ENCODE results near the gene UNC13A. TPM values are rescaled to one million over a fixed set of nuclear protein-coding genes. Genes with fewer than 3 reads are reported as not detected.

Gene UNC13A
- total RNA-seq, 6 experiments from 2014 or later, result 0.02 TPM; not detected in 5

DNA sequence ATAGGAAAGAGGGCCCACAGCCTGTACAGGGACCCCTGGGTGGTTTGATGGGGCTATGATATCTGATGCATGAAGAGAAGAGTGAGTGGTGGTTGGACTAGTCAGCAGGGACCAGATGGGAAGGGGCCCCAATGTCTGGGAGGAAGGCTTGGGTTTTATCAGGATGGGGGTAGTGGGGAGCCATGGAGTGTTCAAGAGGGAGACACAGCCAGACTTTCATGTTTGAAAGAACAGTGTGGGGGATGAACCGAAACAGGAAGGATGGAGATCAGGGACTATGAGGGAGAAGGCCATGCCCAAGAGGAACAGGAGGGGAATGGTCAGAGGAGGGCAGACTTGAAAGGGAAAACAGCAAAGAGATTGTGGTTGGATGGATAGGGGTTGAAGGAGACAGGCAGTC is 63.1 kb downstream of the UNC13A start:
- Histone ChIP-seq H3K36me3 (no peaks in the 10 kb centered on the region), H3K27me3 (no peaks in the 10 kb centered on the region), H3K9me3 (no peaks in the 10 kb centered on the region), H3K4me1 (no peaks in the 10 kb centered on the region), H3K4me3 (no peak overlapping the region), H3K27ac (no peak overlapping the region)
- intact Hi-C loops (cut with DNase I), result no loop called here
- ATAC-seq (no peak), DNase-seq (no peak)
- no CpG with 5 or more reads among the region's 1 CpG for WGBS (ENCODE audit: insufficient coverage, low coverage, low lambda C conversion rate, missing lambda C conversion rate)
- TF ChIP-seq CTCF (IDR thresholded peaks at IDR 0.05) (no peak), POLR2A (IDR thresholded peaks at IDR 0.05) (no peak)

- TF ChIP-seq POLR2A (IDR thresholded peaks at IDR 0.05), result no peak
- TF ChIP-seq CTCF (IDR thresholded peaks at IDR 0.05), result no peak
- Histone ChIP-seq H3K27ac (no peak overlapping the region), H3K9me3 (no peaks in the 10 kb centered on the region), H3K36me3 (no peaks in the 10 kb centered on the region), H3K27me3 (no peaks in the 10 kb centered on the region), H3K4me3 (no peak overlapping the region), H3K4me1 (no peaks in the 10 kb centered on the region)
- WGBS (ENCODE audit: insufficient coverage, low coverage, low lambda C conversion rate, missing lambda C conversion rate), result 64% methylated on average over 12 of the region's 16 CpGs
- no peak for ATAC-seq
- DNase-seq, result no peak
- intact Hi-C loops (cut with DNase I), result no loop called here
These were observed 63.7 kb downstream of the UNC13A start for GRCh38 chr19:17624314-17624991.

GRCh38 chr19:17623224-17623935 is 64.8 kb downstream of the UNC13A start:
- no peak for TF ChIP-seq CTCF (IDR thresholded peaks at IDR 0.05)
- no peak for TF ChIP-seq POLR2A (IDR thresholded peaks at IDR 0.05)
- no peak for ATAC-seq
- no peaks in the 10 kb centered on the region for H3K9me3 ChIP-seq
- no peaks in the 10 kb centered on the region for H3K4me1 ChIP-seq
- H3K27me3 ChIP-seq, result no peaks in the 10 kb centered on the region
- intact Hi-C loops (cut with DNase I), result no loop called here
- H3K4me3 ChIP-seq, result no peak overlapping the region
- no peak overlapping the region for H3K27ac ChIP-seq
- DNase-seq, result no peak
- 77% methylated on average over 14 of the region's 31 CpGs for WGBS (ENCODE audit: insufficient coverage, low coverage, low lambda C conversion rate, missing lambda C conversion rate)
- no peaks in the 10 kb centered on the region for H3K36me3 ChIP-seq

DNA sequence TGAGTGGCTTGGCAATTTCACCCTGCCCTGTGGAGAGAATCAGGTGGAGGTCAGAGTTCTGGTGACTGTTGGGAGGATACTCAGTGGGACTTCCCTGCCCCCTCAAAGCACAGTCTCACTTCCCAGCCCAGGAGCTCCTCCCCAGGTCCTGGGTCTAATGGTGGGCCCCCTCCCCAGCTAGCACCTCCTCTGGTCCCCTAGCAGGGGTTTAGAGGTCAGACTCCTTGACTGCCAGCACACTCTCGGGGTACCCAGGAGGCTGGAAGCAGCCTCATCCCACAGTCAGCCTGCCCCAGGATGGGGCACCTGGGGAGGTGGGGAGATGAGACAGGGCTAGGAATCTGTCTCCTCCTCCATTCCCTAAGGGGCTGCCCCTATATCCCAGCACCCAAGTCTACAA is 67.5 kb downstream of the UNC13A start:
- ATAC-seq (no peak), DNase-seq (peak in 1 of 3 donors; percentile 20)
- no peak for TF ChIP-seq POLR2A (IDR thresholded peaks at IDR 0.05)
- no peak for TF ChIP-seq CTCF (IDR thresholded peaks at IDR 0.05)
- H3K4me3 ChIP-seq, result no peak overlapping the region
- H3K4me1 ChIP-seq, result no peaks in the 10 kb centered on the region
- no peaks in the 10 kb centered on the region for H3K27me3 ChIP-seq
- H3K27ac ChIP-seq, result no peak overlapping the region
- no peaks in the 10 kb centered on the region for H3K9me3 ChIP-seq
- no CpG with 5 or more reads among the region's 1 CpG for WGBS (ENCODE audit: insufficient coverage, low coverage, low lambda C conversion rate, missing lambda C conversion rate)
- intact Hi-C loops (cut with DNase I), result no loop called here
- no peaks in the 10 kb centered on the region for H3K36me3 ChIP-seq
